ACC112 (cell line): Measurements from ENCODE around the gene ZSWIM2.
"Not testable (repeated sequence)": the region's sequence is repeated elsewhere in the genome, so short reads cannot be mapped to it uniquely, and the experiment has no call there.

ENCODE experiments used
- H2AFZ ChIP-seq: fragments of 200-600 bp; sonication (generic); one replicate; pipeline ENCODE4 v1.6.0; 2017; ENCODE audit warnings: antibody characterized with exemption, low read length; ENCODE audit not compliant: unreplicated experiment
- H3K27ac ChIP-seq: fragments of 200-600 bp; sonication (generic); 2 replicates; pipeline ENCODE4 v1.5.1; 2014; ENCODE audit warnings: low read depth, mild to moderate bottlenecking, antibody characterized with exemption, low read length, moderate library complexity
- H3K27me3 ChIP-seq: fragments of 200-600 bp; sonication (generic); 2 replicates; pipeline ENCODE4 v1.6.1; 2014; ENCODE audit warnings: mild to moderate bottlenecking, antibody characterized with exemption, low read length, moderate library complexity, mixed read lengths; ENCODE audit not compliant: insufficient read depth
- H3K36me3 ChIP-seq: fragments of 200-600 bp; sonication (generic); 2 replicates; pipeline ENCODE4 v1.6.1; 2016; ENCODE audit warnings: mild to moderate bottlenecking, antibody characterized with exemption, low read length, moderate library complexity, mixed read lengths; ENCODE audit not compliant: insufficient read depth
- H3K4me1 ChIP-seq: fragments of 200-600 bp; sonication (generic); one replicate; pipeline ENCODE4 v1.6.1; 2016; ENCODE audit warnings: low read length, mixed read lengths; ENCODE audit not compliant: insufficient read depth, unreplicated experiment, control insufficient read depth
- H3K4me3 ChIP-seq: fragments of 200-600 bp; sonication (generic); 2 replicates; pipeline ENCODE4 v1.5.1; 2014; ENCODE audit warnings: mild to moderate bottlenecking, low read depth, low read length
- H3K79me2 ChIP-seq: fragments of 200-600 bp; sonication (generic); one replicate; pipeline ENCODE4 v1.6.0; 2016; ENCODE audit warnings: low read length; ENCODE audit not compliant: control insufficient read depth, unreplicated experiment, insufficient read depth

The ZSWIM2 gene

DNA sequence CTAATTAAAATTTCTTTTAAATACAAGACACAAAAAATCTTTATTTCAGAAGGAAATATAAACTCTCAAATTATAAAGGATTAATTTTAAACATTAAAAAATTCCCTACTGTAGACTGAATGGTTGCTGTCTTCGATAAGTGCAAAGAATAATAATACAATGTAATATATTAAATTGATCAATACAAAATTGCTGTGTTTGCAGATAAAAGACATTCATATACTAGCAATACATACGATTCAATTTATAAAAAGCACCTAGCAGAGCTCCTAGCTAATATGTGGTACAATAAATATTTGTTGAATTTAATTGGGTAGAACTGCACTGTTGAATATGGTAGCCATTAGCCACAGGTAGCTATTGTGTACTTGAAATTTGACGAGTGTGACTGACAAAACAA lies 6.6 kb downstream of the ZSWIM2 start:
- Histone ChIP-seq H2AFZ (no peak overlapping the region), H3K4me3 (no peak overlapping the region), H3K79me2 (no peaks in the 10 kb centered on the region), H3K27ac (no peak overlapping the region), H3K4me1 (peaks cover 16% of the 10 kb centered on the region), H3K36me3 (no peaks in the 10 kb centered on the region), H3K27me3 (no peaks in the 10 kb centered on the region)

DNA sequence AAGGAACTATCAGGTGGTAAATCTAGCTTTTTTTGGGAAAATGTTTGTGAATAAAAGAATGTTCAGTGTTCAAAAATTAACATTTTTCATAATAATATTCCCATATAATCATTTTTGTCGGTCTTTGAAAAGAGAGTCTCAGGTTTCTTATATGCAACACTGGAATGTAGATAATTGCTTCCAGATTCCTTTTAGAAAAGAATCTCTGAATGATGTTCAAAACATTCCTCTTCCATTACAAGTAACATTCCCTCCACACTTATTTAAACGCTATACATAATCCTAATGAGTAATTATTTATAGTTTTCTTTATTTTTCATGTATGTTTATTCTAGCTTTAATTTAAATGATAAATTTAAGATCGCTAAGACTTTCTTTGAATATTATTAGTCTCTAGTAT lies 7.0 kb downstream of the ZSWIM2 start:
- no peak overlapping the region for H3K4me3 ChIP-seq
- no peaks in the 10 kb centered on the region for H3K79me2 ChIP-seq
- no peaks in the 10 kb centered on the region for H3K27me3 ChIP-seq
- no peak overlapping the region for H2AFZ ChIP-seq
- H3K36me3 ChIP-seq = no peaks in the 10 kb centered on the region
- peaks cover 16% of the 10 kb centered on the region for H3K4me1 ChIP-seq
- no peak overlapping the region; the same call in 1 of the 2 replicates for H3K27ac ChIP-seq

DNA sequence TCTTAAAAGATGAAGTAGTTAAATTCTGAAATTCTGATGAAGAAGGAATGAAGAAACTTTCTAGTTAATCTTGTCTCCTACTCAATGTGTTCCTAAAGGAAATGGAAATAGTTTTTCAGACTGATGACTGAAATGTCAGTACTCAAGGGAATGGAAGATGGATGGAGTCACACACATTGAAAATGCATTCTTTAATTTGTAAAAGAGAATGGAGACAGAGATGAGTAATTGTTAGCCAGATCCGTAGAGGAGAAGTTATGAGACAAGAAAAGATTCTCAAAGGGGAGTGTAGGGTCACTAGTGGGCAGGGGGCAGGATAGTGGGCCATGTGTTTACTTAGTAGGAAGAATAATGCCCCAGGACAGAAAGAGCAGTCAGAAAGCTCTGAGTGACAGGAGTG lies 13.3 kb downstream of the ZSWIM2 start:
- Histone ChIP-seq H3K4me1 (no peaks in the 10 kb centered on the region), H3K27ac (no peak overlapping the region), H2AFZ (peak overlapping the region; percentile 1), H3K27me3 (no peaks in the 10 kb centered on the region), H3K4me3 (no peak overlapping the region), H3K79me2 (no peaks in the 10 kb centered on the region), H3K36me3 (no peaks in the 10 kb centered on the region)

DNA sequence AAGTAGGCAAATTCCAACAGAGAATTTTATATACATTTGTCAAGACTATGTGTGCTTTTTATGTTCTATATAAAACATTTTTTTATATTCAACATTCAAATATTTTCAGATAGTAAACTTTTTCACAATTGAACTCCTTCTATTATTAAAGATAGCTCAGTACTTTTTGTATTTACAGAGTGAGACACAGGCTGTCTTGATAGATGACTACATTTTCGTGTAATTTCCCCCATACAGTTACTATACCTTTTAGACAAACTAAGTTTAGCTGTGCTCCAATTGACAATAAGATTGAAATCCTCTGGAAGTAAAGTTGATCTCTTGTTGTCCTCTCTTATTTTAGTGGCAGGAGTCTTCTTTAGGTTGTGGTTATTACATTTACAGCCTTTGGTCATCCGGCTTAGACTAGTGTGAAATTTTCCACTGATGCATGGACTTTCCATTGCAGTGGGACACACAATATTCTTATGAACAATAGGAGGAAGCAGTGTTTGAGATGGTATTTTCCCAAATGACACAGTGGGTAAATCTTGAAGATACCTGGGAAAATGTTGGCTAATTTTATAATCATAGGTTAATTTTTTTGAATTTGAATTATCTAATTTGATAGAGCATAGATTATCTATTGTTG lies 21.0 kb downstream of the ZSWIM2 start:
- no peaks in the 10 kb centered on the region for H3K27me3 ChIP-seq
- H3K36me3 ChIP-seq = no peaks in the 10 kb centered on the region
- H3K79me2 ChIP-seq = no peaks in the 10 kb centered on the region
- H3K27ac ChIP-seq = no peak overlapping the region
- no peak overlapping the region for H3K4me3 ChIP-seq
- H2AFZ ChIP-seq = no peak overlapping the region
- H3K4me1 ChIP-seq = no peaks in the 10 kb centered on the region

DNA sequence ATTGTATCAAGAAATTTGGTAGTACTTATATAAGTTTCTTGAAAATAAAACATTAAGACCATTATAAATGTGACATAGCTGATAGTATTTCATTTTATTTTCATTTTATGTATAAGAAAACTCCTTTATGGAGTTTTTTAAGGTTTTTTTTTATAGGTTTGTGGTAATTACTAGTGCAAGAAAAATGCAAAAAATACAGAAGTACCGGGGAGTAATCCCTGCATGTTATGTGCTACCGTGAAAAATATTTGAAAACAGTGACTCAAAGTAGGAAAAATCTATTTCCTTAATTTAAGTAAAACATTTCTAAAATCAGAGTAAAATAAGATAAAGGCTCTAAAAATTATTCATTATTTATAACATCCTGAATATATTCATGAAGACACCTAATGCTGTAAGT lies 21.6 kb downstream of the ZSWIM2 start:
- H3K79me2 ChIP-seq = no peaks in the 10 kb centered on the region
- no peak overlapping the region for H2AFZ ChIP-seq
- H3K36me3 ChIP-seq = no peaks in the 10 kb centered on the region
- no peaks in the 10 kb centered on the region for H3K27me3 ChIP-seq
- H3K4me3 ChIP-seq = no peak overlapping the region
- no peak overlapping the region for H3K27ac ChIP-seq
- H3K4me1 ChIP-seq = no peaks in the 10 kb centered on the region

GRCh38 chr2:186822323-186822722 lies 26.6 kb downstream of the ZSWIM2 start:
- Histone ChIP-seq H3K27ac (no peak overlapping the region), H3K4me1 (no peaks in the 10 kb centered on the region), H3K36me3 (no peaks in the 10 kb centered on the region), H2AFZ (no peak overlapping the region), H3K27me3 (no peaks in the 10 kb centered on the region), H3K4me3 (no peak overlapping the region), H3K79me2 (no peaks in the 10 kb centered on the region)

DNA sequence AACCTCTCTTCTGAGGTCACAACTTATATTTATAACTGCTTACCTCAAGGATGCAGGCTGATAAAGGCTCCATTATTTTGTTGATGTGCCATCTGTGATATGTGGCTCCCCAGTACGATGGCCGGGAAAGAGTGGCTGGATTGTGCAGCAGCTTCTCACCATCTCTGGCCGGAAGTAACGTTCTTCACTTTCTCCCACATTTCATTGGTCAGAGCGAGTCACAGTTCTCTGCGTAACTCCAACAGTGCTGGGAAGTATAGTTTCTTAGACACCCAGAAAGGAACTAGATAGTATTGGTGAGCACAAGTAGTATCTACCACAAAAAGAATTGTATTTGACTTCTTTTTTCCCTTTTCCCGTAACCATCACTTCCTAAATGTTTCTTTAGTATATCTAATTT lies 28.7 kb downstream of the ZSWIM2 start:
- no peak overlapping the region for H3K4me3 ChIP-seq
- no peaks in the 10 kb centered on the region for H3K4me1 ChIP-seq
- no peaks in the 10 kb centered on the region for H3K36me3 ChIP-seq
- no peaks in the 10 kb centered on the region for H3K79me2 ChIP-seq
- H3K27ac ChIP-seq = no peak overlapping the region
- no peaks in the 10 kb centered on the region for H3K27me3 ChIP-seq
- no peak overlapping the region for H2AFZ ChIP-seq

DNA sequence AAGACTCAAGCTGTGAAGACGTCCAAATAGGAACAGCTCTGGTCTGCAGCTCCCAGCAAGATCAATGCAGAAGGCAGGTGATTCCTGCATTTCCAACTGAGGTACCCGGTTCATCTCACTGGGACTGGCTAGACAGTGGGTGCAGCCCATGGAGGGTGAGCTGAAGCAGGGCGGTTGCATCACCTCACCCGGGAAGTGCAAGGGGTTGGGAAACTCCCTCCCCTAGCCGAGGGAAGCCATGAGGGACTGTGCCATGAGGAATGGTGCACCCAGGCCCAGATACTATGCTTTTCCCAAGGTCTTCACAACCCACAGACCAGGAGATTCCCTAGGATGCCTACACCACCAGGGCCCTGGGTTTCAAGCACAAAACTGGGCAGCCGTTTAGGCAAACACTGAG lies 37.2 kb downstream of the ZSWIM2 start:
- not testable (repeated sequence) for H2AFZ ChIP-seq, H3K79me2 ChIP-seq, H3K27ac ChIP-seq, H3K27me3 ChIP-seq, H3K36me3 ChIP-seq, H3K4me3 ChIP-seq, H3K4me1 ChIP-seq

GRCh38 chr2:186806591-186806990 lies 42.4 kb downstream of the ZSWIM2 start:
- Histone ChIP-seq H3K4me3 (no peak overlapping the region), H2AFZ (no peak overlapping the region), H3K36me3 (no peaks in the 10 kb centered on the region), H3K27me3 (no peaks in the 10 kb centered on the region; the same call in 1 of the 2 replicates), H3K4me1 (no peaks in the 10 kb centered on the region), H3K79me2 (no peaks in the 10 kb centered on the region), H3K27ac (no peak overlapping the region)

- not testable (repeated sequence) for H2AFZ ChIP-seq, H3K4me3 ChIP-seq, H3K27me3 ChIP-seq, H3K27ac ChIP-seq, H3K36me3 ChIP-seq, H3K79me2 ChIP-seq, H3K4me1 ChIP-seq
Measured at GRCh38 chr2:186798604-186799003, 50.4 kb downstream of the ZSWIM2 start.

DNA sequence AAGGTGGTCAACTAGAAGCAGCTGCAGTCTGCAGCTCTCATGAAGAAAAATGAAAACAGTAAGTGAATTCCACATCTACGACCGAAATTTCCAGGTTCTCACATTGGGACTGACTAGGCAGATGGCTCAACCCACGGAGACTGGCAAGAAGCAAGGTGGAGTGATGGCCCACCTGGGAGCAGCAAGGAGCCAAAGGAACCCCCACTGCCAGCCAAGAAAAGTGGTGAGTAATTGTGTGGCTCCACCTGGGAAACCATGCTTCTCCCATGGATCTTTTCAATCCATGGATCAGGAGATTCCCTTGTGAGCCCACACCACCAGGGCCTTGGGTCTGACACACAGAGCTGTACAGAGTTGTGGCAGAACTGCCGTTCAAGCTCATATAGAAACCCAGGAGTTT lies 64.0 kb downstream of the ZSWIM2 start:
- Histone ChIP-seq H2AFZ (no peak overlapping the region), H3K79me2 (no peaks in the 10 kb centered on the region), H3K4me1 (no peaks in the 10 kb centered on the region)

More for the DNA sequence above, 64.0 kb downstream of the ZSWIM2 start:
- Histone ChIP-seq H3K36me3 (no peaks in the 10 kb centered on the region), H3K27me3 (0 out of 2 replicates have a peak, but pooled peaks cover 12% of the 10 kb centered on the region), H3K4me3 (no peak overlapping the region), H3K27ac (no peak overlapping the region)
